Stimulated activated CD4-positive, alpha-beta T cell treated with anti-CD3 and anti-CD28 coated beads, Interleukin-4, amount 100 ng/mL, for 4 hours (primary cell): ENCODE results near the gene TMEM266.
A peak's percentile ranks its signal among the peaks of the same experiment; 100 is the strongest.

ENCODE experiments used
- DNase-seq, 2 experiments: peaks; one replicate each; pipeline ENCODE4 v3.0.0-alpha.2; 2020

Gene TMEM266

DNA sequence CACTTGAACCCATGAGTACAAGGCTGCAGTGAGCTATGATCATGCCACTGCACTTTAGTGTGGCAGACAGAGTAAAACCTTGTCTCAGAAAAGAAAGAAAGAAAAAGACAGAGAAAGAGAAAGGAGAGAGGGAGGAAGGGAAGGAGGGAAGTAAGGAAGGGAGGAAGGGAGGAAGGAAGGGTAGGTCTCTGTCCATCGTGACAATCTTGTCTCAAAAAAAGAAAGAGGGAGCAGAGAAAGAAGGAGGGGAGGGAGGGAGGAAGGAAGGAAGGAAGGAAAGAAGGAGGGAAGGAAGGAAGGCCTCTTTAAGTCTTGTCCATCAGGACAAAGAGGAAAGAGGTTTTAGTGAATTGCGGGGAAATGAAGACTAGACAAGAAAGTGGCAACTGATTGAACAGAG lies 129.3 kb downstream of the TMEM266 start:
- no peak for DNase-seq

DNA sequence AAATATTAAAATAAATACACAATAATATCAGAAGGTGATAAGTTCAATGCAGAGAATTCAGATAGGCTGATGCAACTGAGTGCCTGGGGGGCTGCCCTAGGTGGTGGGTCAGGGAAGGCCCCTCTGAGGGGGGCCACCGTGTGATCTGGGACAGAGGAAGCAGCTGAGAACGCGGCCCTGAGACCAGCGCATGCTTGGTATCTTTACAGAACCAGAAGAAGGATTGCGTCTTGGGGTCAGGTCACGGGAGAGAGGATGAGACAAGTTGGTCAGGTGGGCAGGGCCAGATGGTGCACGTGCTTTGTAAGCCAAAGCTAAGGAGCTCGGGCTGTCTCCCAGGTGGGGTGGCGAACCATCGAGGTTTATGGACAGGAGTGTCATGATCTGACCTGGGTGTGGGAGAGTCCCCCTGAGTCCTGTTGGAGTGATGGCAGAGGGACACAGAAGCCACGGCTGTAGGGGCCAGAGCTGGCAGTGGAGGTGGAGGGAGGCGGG lies 130.3 kb downstream of the TMEM266 start:
- no peak for DNase-seq

DNA sequence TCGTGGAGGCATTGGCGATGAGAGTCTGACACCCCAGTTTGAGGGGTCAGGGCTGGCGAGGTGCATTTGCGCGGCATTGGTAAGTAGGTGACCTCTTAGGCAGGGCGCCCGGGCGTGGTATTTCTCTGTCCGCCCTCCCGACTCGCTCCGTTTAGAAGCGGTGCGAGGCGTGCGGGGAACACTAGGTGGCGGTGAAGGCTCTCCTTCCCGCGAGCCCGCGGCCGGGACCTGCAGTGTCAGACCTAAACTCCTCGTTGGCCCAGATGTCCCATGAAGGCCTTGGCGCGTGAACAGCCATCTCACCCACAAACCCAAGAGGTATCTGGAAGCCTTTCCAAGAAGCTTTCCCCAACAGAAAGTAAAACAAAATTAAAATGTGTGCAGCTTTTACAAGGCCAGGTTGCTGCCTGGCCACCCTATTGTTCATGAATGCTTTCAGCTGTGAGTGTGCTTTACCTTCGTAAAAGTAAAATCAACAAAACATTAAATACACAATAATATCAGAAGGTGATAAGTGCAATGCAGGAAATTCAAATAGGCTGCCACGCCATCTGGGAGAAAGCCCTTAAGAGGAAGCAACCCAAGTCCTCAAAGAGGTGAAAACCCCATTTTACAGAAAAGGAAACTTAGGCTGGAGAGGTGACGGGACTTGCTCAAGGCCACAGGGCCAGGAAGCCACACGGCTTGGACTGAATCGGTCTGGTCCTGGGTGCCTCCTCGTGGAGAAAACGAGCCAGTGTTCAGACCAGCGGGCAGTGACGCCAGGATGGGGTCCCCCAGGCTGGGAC lies 131.2 kb downstream of the TMEM266 start:
- peak; percentile 43 to 69 for DNase-seq

DNA sequence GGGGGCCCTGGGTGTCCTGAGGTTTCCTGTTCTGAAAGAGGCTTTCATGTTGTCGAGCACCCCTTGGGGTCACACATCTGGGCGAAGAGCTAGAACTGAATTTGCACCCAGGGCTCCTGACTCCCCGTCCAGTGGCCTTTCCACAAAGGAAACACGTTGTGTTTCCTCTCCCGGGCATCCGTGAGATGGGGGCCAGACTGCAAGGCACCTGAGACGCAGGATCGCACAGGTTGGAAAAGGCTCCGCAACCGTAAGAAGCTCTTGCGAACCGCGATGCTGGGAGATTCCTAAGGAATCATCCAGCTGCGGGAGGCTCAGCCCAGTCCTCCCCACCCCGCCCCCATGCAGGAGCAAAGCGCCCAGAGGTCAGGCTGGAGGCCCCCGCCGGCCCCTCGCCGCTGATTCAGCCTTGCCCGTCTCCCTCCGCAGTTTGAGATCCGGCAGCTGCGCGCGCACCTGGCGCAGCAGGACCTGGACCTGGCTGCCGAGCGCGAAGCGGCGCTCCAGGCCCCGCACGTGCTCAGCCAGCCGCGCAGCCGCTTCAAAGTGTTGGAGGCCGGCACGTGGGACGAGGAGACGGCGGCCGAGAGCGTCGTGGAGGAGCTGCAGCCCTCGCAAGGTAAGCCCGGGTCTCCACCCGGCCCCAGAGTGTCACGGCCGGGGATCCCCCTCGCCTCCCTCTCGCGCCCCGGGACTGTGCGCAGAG lies 131.9 kb downstream of the TMEM266 start:
- no peak for DNase-seq

DNA sequence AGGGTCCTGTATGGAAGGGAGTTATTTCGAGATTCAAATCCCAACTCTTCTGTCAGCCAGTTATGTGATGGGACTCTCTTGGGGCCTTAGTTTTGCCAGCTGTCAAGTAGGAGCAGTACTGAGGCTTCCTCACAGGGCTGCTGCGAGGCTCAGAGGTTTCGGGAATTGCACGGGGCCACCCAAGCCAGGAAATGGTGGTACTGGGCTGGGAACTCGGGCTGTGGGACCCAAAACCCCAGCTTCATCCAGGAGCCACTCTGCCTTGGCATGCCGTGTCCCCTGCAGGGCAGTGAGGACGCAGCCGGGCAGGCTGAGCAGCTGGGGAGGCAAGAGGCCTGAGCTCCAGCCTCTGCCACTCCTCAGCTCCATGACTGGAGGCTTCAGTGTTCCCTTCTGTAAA lies 132.9 kb downstream of the TMEM266 start:
- no peak for DNase-seq

DNA sequence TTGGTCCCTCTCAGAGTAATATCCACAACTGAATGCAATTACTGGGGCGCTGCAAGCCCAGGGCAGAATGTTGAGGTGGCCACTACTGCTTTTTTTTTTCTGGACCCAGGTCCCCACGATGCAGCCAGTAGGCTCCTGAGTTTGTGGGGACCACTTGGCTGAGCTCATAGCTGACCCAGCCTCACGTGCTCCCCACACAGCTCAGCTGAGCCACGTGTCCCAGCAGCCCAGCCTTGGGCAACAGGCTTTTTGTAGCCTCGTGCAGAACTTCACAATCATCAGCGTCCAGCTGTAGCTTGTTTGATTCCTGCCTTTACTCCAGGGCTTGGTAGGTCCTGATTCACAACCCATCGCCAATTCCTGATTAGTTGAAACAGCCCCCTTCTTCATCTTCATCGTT lies 134.1 kb downstream of the TMEM266 start:
- DNase-seq: no peak

DNA sequence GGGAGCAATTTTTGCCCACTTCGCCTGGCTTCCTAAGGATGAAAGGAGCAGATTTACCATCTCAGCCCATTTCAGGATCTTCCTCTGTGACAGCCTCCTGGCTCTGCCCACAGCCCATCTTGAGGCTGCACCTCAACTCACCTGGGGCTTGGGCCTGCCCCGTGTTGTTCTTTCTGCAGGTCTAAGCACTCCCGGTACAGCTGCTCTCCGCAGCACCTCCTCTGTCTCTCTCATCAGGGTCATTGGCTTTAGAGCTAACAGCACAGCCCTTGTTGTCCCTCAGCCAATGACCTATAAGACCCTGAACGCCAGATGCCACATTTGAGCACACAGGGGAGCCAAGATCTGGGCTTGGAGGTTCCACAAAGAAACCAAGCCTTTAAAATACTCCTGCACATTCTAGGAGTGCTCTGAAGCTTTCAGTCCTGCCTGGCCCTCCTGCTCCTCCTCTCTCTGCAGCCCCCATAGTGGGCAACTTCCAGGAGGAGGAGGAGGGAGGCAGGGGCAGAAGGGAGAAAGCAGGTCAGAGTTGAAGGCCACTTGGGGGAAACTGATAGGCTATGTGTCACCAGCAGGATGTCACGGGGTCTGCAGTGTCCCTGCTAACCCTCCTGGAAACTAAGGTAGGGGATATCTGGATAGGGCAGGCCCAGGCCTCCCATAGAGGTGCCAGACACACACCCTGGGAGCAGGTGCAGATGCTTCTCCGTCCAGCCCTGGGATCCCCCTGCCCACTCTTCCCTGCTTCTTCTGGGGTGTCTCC lies 135.9 kb downstream of the TMEM266 start:
- DNase-seq: no peak

DNA sequence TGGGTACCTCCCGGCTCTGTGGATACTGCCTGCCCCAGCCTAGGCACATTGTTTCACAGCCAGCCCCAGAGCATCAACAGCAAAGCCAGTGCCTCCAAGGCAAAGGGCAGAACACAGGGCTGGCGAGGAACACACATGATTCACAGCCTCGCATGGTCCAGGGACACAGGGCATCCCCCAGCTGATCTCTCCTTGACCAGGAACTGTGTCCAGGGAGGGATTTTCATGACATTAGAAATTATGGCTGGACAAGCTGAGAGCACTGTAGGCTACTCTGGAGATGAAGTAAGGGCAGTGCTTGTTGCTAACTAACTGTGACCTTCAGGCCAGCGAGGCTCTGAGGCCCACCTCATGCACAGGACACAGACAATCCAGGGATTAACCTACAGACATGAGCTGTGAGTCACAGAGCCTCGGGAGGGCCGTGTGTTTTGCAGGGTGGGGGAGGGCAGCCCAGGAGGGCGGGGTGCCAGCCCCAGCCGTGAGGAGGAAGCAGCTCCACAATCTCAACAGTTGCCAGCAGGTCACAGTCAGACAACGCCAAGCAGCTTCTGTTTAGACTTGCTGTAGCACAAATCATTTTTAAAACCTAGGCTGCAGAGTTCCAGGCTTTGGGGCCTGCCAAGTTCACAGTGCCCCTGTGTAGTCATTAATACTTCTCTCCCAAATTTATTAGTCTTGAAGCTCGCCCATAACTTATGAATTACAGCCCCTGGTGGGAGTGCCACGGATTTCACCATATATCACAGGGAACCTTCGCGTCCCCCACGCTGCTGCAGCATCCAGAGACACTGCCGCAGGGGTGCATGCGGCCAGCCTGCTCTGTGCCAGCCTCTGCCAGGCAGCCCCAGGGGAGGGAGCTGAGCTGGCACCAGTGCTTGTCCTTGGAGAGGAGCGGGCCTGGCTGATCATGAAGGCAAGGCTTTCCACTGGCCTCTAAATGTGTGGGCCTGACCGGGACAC lies 136.8 kb downstream of the TMEM266 start:
- no peak for DNase-seq

DNA sequence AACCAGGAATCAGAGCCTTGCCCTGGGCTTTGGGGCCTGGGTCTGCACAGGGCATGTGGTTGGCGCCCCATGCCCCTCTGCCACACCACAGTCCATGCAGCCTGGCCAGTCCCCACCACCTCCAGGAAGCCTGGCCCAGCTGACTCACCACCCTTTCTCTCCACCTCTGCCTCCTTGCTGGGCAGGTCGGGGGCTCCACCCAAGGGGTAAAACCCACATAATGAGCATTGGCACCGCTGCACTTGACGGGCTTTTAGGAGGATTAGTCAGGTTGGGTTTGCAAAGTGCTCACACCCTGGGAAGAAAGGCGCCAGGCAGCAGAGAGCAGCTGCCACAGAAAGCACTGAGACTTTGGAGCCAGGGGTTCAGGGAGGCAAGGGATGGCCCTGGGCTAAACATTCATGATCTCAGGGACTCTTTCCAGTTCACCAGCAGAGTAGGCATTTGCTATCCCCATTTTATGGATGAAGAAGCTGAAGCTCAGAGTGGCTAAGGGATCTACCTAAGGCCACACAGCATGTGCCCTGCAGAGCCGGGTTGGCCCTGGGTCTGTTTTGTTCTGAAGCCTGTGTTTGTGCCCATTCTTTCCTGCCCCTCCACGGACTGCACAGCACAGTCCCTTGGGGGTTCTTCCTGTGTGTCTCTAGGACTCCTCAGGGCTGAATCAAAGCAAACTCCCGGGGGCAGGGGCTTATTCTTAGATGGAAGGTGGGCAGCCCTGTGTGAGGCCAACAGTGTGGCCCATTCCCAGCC lies 138.1 kb downstream of the TMEM266 start:
- DNase-seq: no peak

DNA sequence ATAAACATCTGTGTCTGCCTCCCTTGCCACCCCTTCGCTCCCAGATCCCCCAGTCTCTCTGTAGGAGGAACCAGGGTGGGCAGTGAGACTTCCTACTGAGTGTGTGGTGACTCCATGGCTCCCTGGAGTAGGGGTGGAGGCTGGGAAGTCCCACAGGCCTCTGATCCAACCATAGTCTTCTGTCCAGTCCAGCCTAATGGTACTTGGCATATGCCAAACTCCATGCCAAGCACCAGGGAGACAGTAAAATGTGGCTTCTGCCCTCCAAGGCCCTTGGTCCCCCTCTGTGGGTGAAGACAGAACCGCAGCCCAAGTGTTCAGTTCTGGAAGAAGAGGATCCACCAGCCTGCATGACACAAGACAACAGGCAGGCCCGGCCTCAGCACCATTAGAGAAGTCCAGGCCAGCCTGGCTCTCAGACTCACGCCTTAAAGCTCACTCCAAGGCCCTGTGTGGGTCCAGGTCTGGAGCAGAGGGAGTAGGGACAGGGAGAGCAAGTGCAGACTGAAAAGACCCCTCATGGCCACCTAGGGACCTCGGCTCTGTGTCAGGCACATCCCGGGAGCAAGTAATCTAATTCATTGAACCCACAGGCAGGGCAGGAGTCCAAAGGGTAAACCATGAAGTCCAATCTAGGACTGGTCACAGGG lies 138.8 kb downstream of the TMEM266 start:
- no peak for DNase-seq

DNA sequence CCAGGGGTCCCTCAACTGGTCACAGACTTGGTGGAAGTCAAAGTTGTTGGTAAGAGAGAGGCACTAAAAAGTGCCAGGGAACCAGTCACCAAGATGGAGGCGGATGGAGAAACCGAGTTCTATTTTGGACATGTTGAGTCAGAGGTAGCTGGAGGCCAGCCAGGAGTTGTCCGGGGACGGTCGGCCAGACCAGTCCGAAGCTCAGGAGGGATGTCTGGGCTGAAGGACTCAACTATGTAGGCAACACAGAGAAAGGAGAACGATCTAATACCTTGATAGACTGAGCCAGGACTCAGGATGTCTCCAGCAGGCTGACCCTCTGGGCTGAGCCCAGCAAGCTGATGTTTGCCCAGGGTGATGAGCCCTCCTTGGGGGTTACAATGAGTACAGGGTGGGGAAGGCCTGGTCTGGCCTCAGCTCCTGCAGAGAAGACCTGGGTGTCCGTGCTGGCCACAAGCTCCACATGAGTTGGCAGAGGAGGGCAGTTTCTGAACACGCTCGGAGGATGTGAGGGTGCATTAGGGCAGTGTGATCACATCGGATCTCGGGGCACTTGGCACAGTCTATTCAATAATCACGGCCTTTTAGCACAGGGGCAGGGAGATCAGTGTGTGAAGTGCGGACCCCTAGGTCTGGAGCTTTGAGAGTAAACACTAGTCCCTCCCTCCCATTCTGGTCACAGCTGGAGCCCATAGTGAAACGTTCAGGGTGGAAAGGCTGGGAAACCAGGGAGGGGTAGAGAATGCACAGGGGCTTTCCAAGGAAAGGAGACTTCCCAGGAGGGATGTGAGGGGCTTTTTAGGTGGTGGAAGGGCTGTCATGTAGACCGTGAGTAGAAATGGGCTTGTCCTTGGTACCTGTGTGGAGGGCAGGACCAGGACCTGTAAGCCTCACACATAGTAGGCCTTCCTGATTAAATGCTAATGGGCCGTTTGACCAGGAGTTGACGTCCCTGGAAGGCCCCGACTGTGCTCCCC lies 139.6 kb downstream of the TMEM266 start:
- DNase-seq: no peak

DNA sequence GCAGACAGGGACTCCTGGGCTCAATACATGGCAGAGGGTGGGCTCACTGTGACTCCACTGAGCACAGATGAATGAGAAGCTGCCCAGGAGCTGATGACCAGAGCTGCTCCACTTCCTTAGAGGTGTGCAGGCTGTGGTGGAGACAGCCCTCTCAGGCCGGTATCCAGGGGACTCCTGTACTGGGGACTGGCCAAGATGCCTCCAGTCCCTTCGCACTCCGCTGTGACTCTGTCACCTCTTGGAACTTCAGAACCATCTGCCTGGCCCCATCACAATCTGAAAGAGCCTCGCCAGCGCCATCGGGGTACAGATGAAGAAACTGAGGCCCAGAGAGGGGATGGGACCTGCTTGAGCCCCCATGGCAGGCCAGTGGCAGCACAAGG lies 140.3 kb downstream of the TMEM266 start:
- DNase-seq: no peak

DNA sequence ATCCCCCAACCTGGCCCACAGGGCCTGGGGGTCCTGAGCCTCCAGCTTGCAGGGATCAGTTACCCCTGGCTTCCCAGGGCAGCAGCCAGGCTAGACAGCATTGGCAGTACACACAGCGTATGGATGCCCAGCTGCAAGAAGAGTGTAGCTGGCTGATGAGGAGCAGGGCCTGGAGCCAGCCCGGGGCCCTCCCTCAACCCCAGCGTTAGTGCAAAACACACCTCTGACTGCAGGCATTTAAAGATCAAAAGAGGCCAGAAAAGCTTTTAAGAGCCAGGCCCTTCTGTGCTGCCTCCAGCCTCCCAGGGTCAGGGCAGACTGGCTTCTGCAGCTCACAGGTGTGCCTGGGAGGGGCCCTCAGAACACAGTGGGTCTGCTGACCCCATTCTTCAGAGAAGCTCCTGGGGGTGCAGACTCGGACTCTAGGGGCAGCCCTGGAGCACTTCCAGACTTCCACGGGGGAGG lies 140.9 kb downstream of the TMEM266 start:
- DNase-seq: no peak

DNA sequence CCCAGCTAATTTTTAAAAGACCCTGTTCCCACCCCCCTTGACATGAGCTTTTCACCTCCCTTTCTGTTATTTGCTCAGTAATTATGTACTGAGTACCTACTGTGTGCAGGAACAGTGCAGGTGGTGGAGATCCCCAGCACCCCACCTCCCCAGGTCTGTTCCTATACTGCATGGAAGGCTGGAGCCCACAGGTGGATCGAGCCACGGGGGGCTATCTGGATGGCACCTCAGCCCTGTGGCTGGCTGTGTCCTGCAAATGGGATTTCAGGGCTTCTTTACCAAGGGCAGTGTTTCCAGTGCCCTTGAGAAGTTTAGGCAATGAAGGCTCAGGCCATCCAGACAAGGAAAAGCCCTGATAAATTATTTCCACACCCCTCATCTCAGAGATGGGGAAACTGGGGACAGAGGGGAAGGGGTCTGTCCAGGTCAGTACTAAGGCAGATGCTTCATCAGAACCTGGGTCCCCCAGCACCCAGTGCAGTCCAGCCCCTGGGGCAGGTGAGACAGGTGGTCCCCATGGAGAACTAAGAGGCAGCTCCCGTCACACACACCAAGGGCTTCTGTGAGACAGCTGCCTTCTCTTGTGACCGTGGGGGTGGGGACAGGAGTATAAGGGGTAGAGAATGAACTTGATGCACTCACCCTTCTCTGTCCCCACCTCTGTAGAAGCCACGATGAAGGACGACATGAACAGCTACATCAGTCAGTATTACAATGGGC lies 141.9 kb downstream of the TMEM266 start:
- no peak for DNase-seq

DNA sequence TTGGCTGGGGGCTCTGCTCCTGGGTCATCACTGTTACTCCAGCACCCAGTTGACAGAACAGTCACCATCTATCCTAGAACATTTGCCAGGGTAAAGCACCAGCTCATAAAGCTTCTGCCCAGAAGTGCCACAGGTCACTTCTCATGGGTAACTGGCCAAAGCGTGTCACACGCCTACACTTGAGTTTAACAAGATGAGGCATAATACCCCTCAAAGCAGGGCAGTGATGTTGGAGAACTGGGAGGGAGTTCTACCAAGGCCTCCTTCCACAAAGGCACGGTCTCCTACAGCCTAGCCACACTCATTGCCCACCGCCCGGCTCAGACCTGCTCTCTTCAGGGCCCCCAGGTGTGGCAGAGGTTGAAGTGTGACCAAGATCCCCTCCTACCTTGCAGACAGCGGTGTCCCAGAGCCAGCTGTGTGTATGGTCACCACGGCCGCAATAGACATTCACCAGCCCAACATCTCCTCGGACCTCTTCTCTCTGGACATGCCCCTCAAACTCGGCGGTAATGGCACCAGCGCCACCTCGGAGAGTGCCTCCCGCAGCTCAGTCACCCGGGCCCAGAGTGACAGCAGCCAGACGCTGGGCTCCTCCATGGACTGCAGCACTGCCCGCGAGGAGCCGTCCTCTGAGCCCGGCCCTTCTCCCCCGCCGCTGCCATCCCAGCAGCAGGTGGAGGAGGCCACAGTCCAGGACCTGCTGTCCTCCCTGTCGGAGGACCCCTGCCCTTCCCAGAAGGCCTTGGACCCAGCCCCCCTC lies 143.7 kb downstream of the TMEM266 start:
- DNase-seq: no peak

DNA sequence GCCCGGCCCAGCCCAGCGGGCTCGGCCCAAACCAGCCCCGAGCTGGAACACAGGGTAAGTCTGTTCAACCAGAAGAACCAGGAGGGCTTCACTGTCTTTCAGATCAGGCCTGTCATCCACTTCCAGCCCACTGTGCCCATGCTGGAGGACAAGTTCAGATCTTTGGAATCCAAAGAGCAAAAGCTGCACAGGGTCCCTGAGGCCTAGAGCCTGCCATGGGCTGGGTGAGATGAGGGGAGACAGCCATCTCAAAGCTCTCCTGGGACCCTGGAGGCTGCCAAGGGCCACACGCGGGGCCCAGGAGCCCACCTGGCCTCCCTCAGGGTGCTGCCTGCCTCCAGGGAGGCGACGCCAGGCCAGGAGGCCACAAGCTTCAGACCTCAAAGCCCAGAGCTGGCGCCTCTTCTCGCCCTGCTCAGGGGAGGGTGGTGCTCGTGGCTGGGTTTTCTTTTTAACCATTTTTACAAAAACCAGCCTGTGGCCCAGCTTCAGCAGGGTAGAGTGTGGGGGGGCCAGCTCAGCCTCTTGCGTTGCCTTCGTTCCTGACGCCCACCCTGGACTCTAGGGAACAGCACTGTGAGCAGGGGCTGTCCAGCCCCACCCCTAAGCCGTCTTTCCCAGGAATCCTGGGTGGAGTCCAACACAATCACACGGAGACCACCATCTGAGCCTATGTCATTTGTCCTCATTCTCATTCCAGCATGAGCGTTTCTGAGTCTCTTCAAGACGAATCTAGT lies 144.5 kb downstream of the TMEM266 start:
- DNase-seq: no peak

DNA sequence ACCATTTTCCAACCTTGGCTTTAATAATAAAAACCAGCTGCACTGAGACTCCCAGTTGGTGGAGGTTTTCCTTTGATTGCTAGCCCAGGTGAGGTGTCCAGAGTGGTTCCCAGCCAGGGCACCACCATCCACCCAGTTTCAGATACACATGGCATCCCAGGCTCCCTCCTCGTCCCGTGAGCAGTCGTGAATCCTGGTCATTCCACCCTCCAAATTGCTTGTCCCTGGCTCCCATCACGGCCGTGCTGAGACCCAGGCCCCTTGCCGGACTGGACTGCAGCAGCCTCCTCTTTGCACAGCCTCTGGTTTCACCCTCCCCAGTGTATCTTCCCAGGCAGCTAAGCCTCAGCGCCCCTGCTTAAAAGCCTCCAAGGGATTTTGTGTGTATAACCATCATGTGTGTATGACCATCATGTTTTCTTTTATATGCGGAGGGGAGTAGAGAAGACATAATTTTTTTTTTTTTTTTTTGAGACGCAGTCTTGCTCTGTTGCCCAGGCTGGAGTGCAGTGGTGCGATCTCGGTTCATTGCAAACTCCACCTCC lies 145.2 kb downstream of the TMEM266 start:
- DNase-seq: no peak
